Activated CD4-positive, alpha-beta T cell treated with anti-CD3 and anti-CD28 coated beads, Interleukin-2, amount 50 U/mL, for 4 hours (primary cell): Measurements from ENCODE around the gene PIGX.
"Not testable (repeated sequence)": the region's sequence is repeated elsewhere in the genome, so short reads cannot be mapped to it uniquely, and the experiment has no call there.

Experiments used
- DNase-seq, 2 experiments: peaks; one replicate each; pipeline ENCODE4 v3.0.0-alpha.2; 2020

Gene PIGX

GRCh38 chr3:196706731-196707130 is 5.4 kb upstream of the PIGX start:
- DNase-seq = no peak

GRCh38 chr3:196707566-196707965 is 4.6 kb upstream of the PIGX start:
- no peak for DNase-seq

GRCh38 chr3:196708467-196708866 is 3.7 kb upstream of the PIGX start:
- DNase-seq = no peak

- peak; percentile 56 to 58 for DNase-seq
Observed at GRCh38 chr3:196712514-196713413, 587 bp downstream of the PIGX start.

- DNase-seq = not testable (repeated sequence)
Observed at GRCh38 chr3:196717162-196717561, 5.0 kb downstream of the PIGX start.

- DNase-seq = no peak
Observed at GRCh38 chr3:196721097-196721496, 8.9 kb downstream of the PIGX start.

GRCh38 chr3:196726788-196727675 is 14.9 kb downstream of the PIGX start:
- DNase-seq = peak in 1 of 2 experiments; percentile 20

- no peak for DNase-seq
Observed at GRCh38 chr3:196735751-196736150, 23.6 kb downstream of the PIGX start.

- no peak for DNase-seq
Observed at GRCh38 chr3:196736670-196737374, 24.6 kb downstream of the PIGX start.

GRCh38 chr3:196737655-196738054 is 25.5 kb downstream of the PIGX start:
- DNase-seq = no peak

GRCh38 chr3:196739671-196740480 is 27.7 kb downstream of the PIGX start, which contains the start of gene PAK2:
TSS of gene PAK2 (plus strand) at chr3:196739857. CDS start at chr3:196782647, 42,790 bp downstream.
- DNase-seq = peak; percentile 86 to 89

GRCh38 chr3:196740481-196741248 is 28.5 kb downstream of the PIGX start:
- peak; percentile 29 to 34 for DNase-seq

GRCh38 chr3:196741249-196741889 is 29.2 kb downstream of the PIGX start:
- no peak for DNase-seq

GRCh38 chr3:196743569-196743968 is 31.4 kb downstream of the PIGX start:
- DNase-seq = not testable (repeated sequence)

- no peak for DNase-seq
Observed at GRCh38 chr3:196749125-196749524, 36.9 kb downstream of the PIGX start.

- no peak for DNase-seq
Observed at GRCh38 chr3:196753201-196753600, 41.0 kb downstream of the PIGX start.

- no peak for DNase-seq
Observed at GRCh38 chr3:196754091-196754981, 42.2 kb downstream of the PIGX start.

GRCh38 chr3:196756732-196757131 is 44.6 kb downstream of the PIGX start:
- DNase-seq = no peak
